Esophagus (tissue), 2 donors: ENCODE data around the gene ZNF358. TPM values are rescaled to one million over a fixed set of nuclear protein-coding genes. Genes with fewer than 3 reads are reported as not detected.

Experiments
- H3K27ac ChIP-seq, 2 donors: one replicate each; pipeline ENCODE4 v1.5.1; 2013; ENCODE audit warnings: low read depth in 2 of 2, mild to moderate bottlenecking in 2 of 2, inconsistent platforms in 1 of 2, low read length in 1 of 2, moderate library complexity in 1 of 2
- H3K27me3 ChIP-seq, 2 donors: one replicate each; pipeline ENCODE4 v1.6.1; 2013; ENCODE audit warnings: low read length in 2 of 2, control low read depth in 1 of 2, mild to moderate bottlenecking in 1 of 2; ENCODE audit not compliant: insufficient read depth in 2 of 2, control insufficient read depth in 1 of 2
- H3K36me3 ChIP-seq, 2 donors: one replicate each; pipeline ENCODE4 v1.6.1; 2013; ENCODE audit warnings: low read length in 1 of 2; ENCODE audit not compliant: control insufficient read depth in 2 of 2, insufficient read depth in 2 of 2
- H3K4me1 ChIP-seq, 2 donors: one replicate each; pipeline ENCODE4 v1.6.1; 2013; ENCODE audit warnings: low read length in 1 of 2; ENCODE audit not compliant: control insufficient read depth in 2 of 2, insufficient read depth in 2 of 2
- H3K4me3 ChIP-seq, 2 donors: one replicate each; pipeline ENCODE4 v1.5.1; 2013; ENCODE audit warnings: low read length in 2 of 2, mild to moderate bottlenecking in 2 of 2, low read depth in 1 of 2, moderate library complexity in 1 of 2
- H3K9me3 ChIP-seq, 2 donors: one replicate each; pipeline ENCODE4 v1.6.1; 2013; ENCODE audit warnings: mild to moderate bottlenecking in 2 of 2, low read depth in 1 of 2, low read length in 1 of 2, moderate library complexity in 1 of 2; ENCODE audit not compliant: control insufficient read depth in 2 of 2, insufficient read depth in 1 of 2
- WGBS, 2 donors: extraction: QIAGEN DNeasy Blood & Tissue Kit; methylation state at CpG; one replicate each; pipeline ENCODE4 v1.1.7; 2013; 5-methylcytosine and 5-hydroxymethylcytosine counted together
- polyA plus RNA-seq, 2 donors: library from polyadenylated mRNA; stranded (reverse); fragments of 200-250 nt; gene quantifications; one replicate each; pipeline ENCODE4 v1.2.3, GENCODE V29; 2013
- donor health status: healthy with polysubstance abuse.
- donor health status: Bipolar disorder and iron deficiency.

The ZNF358 gene
- polyA plus RNA-seq, 2 donors, result 19.6 to 25.6 TPM

GRCh38 chr19:7550987-7551761 is 35.3 kb downstream of the ZNF358 start:
- 30 to 40% methylated on average over 49 to 51 of the region's 51 CpGs for WGBS, 2 donors
- Histone ChIP-seq H3K27ac (peak overlapping the region in 1 of 2 donors; percentile 15), H3K36me3 (peaks cover 0 to 23% of the 10 kb centered on the region in 2 donors), H3K4me3 (peak overlapping the region in 1 of 2 donors; percentile 22), H3K27me3 (no peaks in the 10 kb centered on the region), H3K4me1 (no peaks in the 10 kb centered on the region), H3K9me3 (no peaks in the 10 kb centered on the region)

- WGBS, 2 donors, result 68 to 90% methylated on average over 2 of the region's 2 CpGs
- H3K9me3 ChIP-seq, result peaks cover 0 to 2% of the 10 kb centered on the region in 2 donors
- H3K4me3 ChIP-seq, result no peak overlapping the region
- H3K36me3 ChIP-seq, result peaks cover 7 to 37% of the 10 kb centered on the region in 2 donors
- no peaks in the 10 kb centered on the region for H3K27me3 ChIP-seq
- no peak overlapping the region for H3K27ac ChIP-seq
- H3K4me1 ChIP-seq, result no peaks in the 10 kb centered on the region
These were observed 36.9 kb downstream of the ZNF358 start for GRCh38 chr19:7552781-7553180.

- Histone ChIP-seq H3K4me1 (no peaks in the 10 kb centered on the region), H3K9me3 (peaks cover 0 to 2% of the 10 kb centered on the region in 2 donors), H3K27me3 (no peaks in the 10 kb centered on the region), H3K4me3 (no peak overlapping the region), H3K27ac (no peak overlapping the region), H3K36me3 (peaks cover 7 to 49% of the 10 kb centered on the region in 2 donors)
- WGBS, 2 donors, result 90 to 93% methylated on average over 28 of the region's 28 CpGs
These were observed 38.7 kb downstream of the ZNF358 start for GRCh38 chr19:7554565-7554964.

- Histone ChIP-seq H3K36me3 (peaks cover 8 to 44% of the 10 kb centered on the region in 2 donors), H3K4me1 (no peaks in the 10 kb centered on the region), H3K4me3 (no peak overlapping the region), H3K27ac (no peak overlapping the region), H3K9me3 (peaks cover 0 to 2% of the 10 kb centered on the region in 2 donors), H3K27me3 (no peaks in the 10 kb centered on the region)
- 77 to 83% methylated on average over 55 to 62 of the region's 62 CpGs for WGBS, 2 donors
These were observed 39.3 kb downstream of the ZNF358 start for GRCh38 chr19:7554990-7555864.

GRCh38 chr19:7556696-7557315 is 40.9 kb downstream of the ZNF358 start:
- Histone ChIP-seq H3K36me3 (peaks cover 13 to 41% of the 10 kb centered on the region in 2 donors), H3K9me3 (peaks cover 0 to 2% of the 10 kb centered on the region in 2 donors), H3K4me3 (no peak overlapping the region), H3K4me1 (no peaks in the 10 kb centered on the region), H3K27me3 (no peaks in the 10 kb centered on the region), H3K27ac (no peak overlapping the region)
- 96% methylated on average over 53 to 54 of the region's 54 CpGs for WGBS, 2 donors

GRCh38 chr19:7558667-7559066 is 42.8 kb downstream of the ZNF358 start:
- peaks cover 0 to 2% of the 10 kb centered on the region in 2 donors for H3K9me3 ChIP-seq
- no peaks in the 10 kb centered on the region for H3K4me1 ChIP-seq
- no peak overlapping the region for H3K4me3 ChIP-seq
- 91 to 97% methylated on average over 18 of the region's 18 CpGs for WGBS, 2 donors
- H3K27me3 ChIP-seq, result no peaks in the 10 kb centered on the region
- H3K36me3 ChIP-seq, result peaks cover 13 to 41% of the 10 kb centered on the region in 2 donors
- H3K27ac ChIP-seq, result no peak overlapping the region

- 63 to 97% methylated on average over 4 of the region's 4 CpGs for WGBS, 2 donors
- Histone ChIP-seq H3K36me3 (peaks cover 13 to 41% of the 10 kb centered on the region in 2 donors), H3K27ac (no peak overlapping the region), H3K4me3 (no peak overlapping the region), H3K9me3 (peaks cover 0 to 2% of the 10 kb centered on the region in 2 donors), H3K27me3 (no peaks in the 10 kb centered on the region), H3K4me1 (no peaks in the 10 kb centered on the region)
These were observed 43.2 kb downstream of the ZNF358 start for GRCh38 chr19:7559102-7559501.

- Histone ChIP-seq H3K4me3 (no peak overlapping the region), H3K27me3 (no peaks in the 10 kb centered on the region), H3K36me3 (peaks cover 13 to 31% of the 10 kb centered on the region in 2 donors), H3K27ac (no peak overlapping the region), H3K9me3 (peaks cover 0 to 2% of the 10 kb centered on the region in 2 donors), H3K4me1 (no peaks in the 10 kb centered on the region)
- 91 to 100% methylated on average over 2 of the region's 2 CpGs for WGBS, 2 donors
These were observed 44.4 kb downstream of the ZNF358 start for GRCh38 chr19:7560255-7560654.

- no peak overlapping the region for H3K27ac ChIP-seq
- H3K4me1 ChIP-seq, result no peaks in the 10 kb centered on the region
- no peaks in the 10 kb centered on the region for H3K27me3 ChIP-seq
- H3K4me3 ChIP-seq, result no peak overlapping the region
- 85 to 90% methylated on average over 11 to 17 of the region's 17 CpGs for WGBS, 2 donors
- H3K9me3 ChIP-seq, result peaks cover 0 to 2% of the 10 kb centered on the region in 2 donors
- peaks cover 13 to 27% of the 10 kb centered on the region in 2 donors for H3K36me3 ChIP-seq
These were observed 45.4 kb downstream of the ZNF358 start for GRCh38 chr19:7561325-7561724.
